SK-N-SH (cell line): Measurements from ENCODE around the gene ERC2.

Source experiments
- CTCF ChIP-seq: fragments of 200-600 bp; sonication (generic); IDR thresholded peaks from 2 replicates; pipeline ENCODE4 v1.6.1; 2017; ENCODE audit warnings: antibody characterized with exemption, mild to moderate bottlenecking, moderate library complexity
- EZH2phosphoT487 ChIP-seq: fragments of 200-600 bp; sonication (generic); IDR thresholded peaks from 2 replicates; pipeline ENCODE4 v1.6.1; 2017; ENCODE audit warnings: low read depth, mixed run types, mild to moderate bottlenecking, antibody characterized with exemption, moderate library complexity, borderline replicate concordance
- GABPA ChIP-seq: IDR thresholded peaks from 2 replicates; pipeline ENCODE4 v1.4.0; 2012; ENCODE audit warnings: low read depth, mild to moderate bottlenecking
- MAX ChIP-seq: IDR thresholded peaks from 2 replicates; pipeline ENCODE4 v1.4.0; 2012; ENCODE audit warnings: low read depth
- NRF1 ChIP-seq: IDR thresholded peaks from 2 replicates; pipeline ENCODE4 v1.6.1; 2012; ENCODE audit warnings: low read depth, mild to moderate bottlenecking, low read length
- POLR2AphosphoS5 ChIP-seq: IDR thresholded peaks from 2 replicates; pipeline ENCODE4 v1.6.1; 2012; ENCODE audit warnings: low read depth, low read length
- RAD21 ChIP-seq: IDR thresholded peaks from 2 replicates; pipeline ENCODE4 v1.6.1; 2012; ENCODE audit warnings: mild to moderate bottlenecking, low read length
- REST ChIP-seq: IDR thresholded peaks from 2 replicates; pipeline ENCODE4 v1.6.1; 2012; ENCODE audit warnings: mild to moderate bottlenecking, low read depth, low read length, moderate library complexity
- RXRA ChIP-seq: IDR thresholded peaks from 2 replicates; pipeline ENCODE4 v1.4.0; 2012; ENCODE audit warnings: low read depth, mild to moderate bottlenecking, borderline replicate concordance

- no peak for TF ChIP-seq EZH2phosphoT487
- TF ChIP-seq MAX: no peak
- no peak for TF ChIP-seq REST
- no peak for TF ChIP-seq CTCF
- TF ChIP-seq RXRA: no peak
- TF ChIP-seq GABPA: no peak
- no peak for TF ChIP-seq NRF1
- no peak for TF ChIP-seq RAD21
- TF ChIP-seq POLR2AphosphoS5: no peak
These were observed 931.1 kb downstream of the ERC2 start for GRCh38 chr3:55537129-55537528.
